GM19438 (cell line): Measurements from ENCODE around the gene ABHD15.

Experiments
- ATAC-seq: cut with Tn5 transposase; IDR thresholded peaks from one replicate; pipeline ENCODE4 v1.9.1; 2021; ENCODE audit warnings: low read depth; ENCODE audit not compliant: unreplicated experiment

ABHD15 gene

GRCh38 chr17:29549177-29549923 is 17.5 kb downstream of the ABHD15 start:
- ATAC-seq, result no peak

- ATAC-seq, result no peak
Measured at GRCh38 chr17:29546830-29547229, 20.0 kb downstream of the ABHD15 start.

GRCh38 chr17:29546085-29546484 is 20.8 kb downstream of the ABHD15 start:
- ATAC-seq, result no peak

GRCh38 chr17:29544066-29544465 is 22.8 kb downstream of the ABHD15 start:
- ATAC-seq, result no peak

GRCh38 chr17:29533976-29534375 is 32.9 kb downstream of the ABHD15 start:
- ATAC-seq, result no peak

GRCh38 chr17:29526322-29526721 is 40.5 kb downstream of the ABHD15 start:
- ATAC-seq, result no peak

GRCh38 chr17:29524692-29525091 is 42.1 kb downstream of the ABHD15 start:
- ATAC-seq, result no peak

- no peak for ATAC-seq
Measured at GRCh38 chr17:29518359-29518758, 48.5 kb downstream of the ABHD15 start.

GRCh38 chr17:29514792-29515191 is 52.0 kb downstream of the ABHD15 start:
- no peak for ATAC-seq

- no peak for ATAC-seq
Measured at GRCh38 chr17:29510953-29511352, 55.9 kb downstream of the ABHD15 start.
